ENCODE data around the gene ZNF469.

ZNF469 gene

GRCh38 chr16:88411951-88412576 lies 29.3 kb downstream of the ZNF469 start:
- DNase-seq: no peak

DNA sequence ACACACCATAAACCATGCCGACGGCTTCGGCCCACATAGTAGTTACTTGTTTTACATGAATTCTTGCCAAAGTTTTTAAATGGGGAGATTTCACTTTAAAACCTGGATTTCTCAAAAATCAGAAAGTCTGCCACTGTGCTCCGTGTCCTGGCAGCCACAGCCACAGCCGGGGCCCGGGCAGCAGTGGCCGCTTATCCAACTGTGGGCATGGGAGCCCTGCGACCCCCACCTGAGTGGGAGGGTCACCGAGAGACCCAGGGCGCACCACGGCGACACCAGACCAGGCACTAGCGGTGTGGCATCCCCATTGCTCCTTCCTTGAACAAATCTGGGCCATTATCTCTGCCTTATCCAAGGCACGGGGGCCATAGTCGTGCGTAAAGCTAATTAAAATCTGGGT lies 30.0 kb downstream of the ZNF469 start:
- no peak for DNase-seq

DNA sequence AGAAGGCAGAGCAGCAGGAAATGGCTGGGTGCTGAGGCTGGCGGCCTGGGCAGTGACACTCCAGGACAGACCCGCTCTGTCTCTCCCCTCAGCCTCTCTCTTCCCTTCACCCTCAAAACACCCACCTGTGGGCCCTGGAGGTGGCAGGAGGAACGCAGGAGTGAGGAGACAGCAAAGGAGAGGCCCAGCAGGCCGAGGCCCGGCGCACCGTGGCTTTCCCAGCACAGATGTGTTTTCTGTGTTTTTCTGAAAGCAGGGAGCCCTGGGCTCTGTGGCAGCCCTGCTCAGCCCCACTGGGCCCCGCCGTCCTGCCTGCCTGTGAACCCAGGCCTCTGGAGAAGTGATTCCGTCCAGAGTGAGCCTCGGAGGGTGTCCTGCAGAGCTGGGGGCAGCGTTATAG lies 30.5 kb downstream of the ZNF469 start:
- no peak for DNase-seq

GRCh38 chr16:88413631-88414030 lies 30.9 kb downstream of the ZNF469 start:
- DNase-seq: no peak

- no peak for DNase-seq
Observed at GRCh38 chr16:88414521-88415380, 32.0 kb downstream of the ZNF469 start.

DNA sequence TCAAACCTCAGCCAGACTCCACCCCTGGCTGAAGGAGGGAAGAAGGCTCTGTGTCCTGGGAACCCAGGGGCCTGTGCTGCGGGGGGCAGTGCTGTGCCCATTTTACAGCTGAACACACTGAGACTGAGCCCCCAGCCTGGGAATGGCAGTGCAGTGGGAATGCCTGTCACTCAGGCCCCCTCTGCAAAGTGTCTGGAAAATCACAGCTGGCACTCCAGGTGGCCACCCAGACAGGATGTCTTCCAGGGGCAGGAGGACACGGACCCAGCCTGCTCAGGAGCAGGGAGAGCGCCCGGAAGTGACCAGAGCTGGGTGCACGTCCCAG lies 32.6 kb downstream of the ZNF469 start:
- no peak for DNase-seq

DNA sequence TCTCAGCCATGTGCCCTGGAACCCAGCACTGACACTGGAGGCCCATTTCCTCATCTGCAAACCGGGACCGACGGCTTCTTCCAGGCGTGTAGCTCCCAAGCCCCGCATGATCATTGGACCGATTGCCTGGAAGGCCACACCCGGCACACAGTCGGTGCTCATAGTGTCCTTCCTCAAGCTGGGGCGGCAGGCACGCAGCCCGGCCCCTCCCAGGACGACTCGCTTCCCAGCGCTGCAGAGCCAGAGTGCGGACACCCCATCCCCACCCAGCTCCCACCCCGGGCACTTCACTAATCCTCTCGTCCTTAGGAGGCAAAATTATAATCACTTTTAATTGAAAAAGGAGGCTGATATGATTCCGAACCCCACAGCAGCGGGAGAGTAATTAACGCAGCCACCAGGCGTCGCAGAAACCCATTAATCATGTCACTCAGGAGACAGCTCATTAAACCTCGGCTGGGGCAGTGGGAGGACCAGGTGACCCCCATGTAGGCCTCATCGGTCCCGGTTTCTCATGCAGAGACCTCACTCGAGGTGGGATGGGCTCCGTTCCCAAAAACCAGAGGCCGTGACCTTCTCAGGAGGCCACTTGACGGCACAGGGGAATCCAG lies 33.1 kb downstream of the ZNF469 start:
- no peak for DNase-seq

GRCh38 chr16:88416686-88417085 lies 33.9 kb downstream of the ZNF469 start:
- DNase-seq: no peak

DNA sequence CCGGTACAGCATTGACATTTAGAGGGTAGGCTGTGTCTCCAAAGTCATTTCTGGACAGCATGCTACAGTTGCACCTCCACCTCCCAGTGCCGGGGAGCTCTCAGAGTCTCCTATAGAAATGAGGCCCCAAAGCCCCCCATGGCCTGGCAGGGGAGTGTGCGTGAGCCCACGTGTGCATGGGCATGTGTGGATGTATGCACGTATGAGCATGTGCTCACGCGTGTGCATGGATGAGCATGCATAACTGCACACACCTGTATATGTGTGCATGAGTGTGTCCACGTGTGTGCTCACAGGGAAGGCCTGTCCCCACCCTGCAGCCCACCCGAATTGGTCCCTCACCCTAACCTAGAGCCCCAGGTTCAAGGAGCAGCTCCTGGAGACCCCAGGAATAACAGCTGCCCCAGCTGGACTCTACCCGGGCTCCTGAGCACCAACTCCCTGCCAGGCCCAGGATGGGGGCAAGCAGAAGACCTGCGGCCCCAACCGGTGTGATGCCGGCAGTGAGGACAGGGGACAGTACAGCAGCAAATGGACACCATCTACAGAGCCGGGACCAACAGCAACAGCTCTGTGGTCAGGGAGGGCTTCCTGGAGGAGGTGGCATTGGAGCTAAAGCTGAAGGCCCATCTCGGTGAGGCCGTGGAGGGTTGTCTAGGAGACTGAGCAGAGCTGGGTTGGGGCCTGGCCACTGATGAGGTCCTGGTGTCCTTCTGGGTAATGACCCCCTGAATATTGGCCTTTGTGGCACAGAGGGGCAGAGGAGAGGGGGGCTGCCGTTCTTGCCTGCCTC lies 35.1 kb downstream of the ZNF469 start:
- DNase-seq: no peak

DNA sequence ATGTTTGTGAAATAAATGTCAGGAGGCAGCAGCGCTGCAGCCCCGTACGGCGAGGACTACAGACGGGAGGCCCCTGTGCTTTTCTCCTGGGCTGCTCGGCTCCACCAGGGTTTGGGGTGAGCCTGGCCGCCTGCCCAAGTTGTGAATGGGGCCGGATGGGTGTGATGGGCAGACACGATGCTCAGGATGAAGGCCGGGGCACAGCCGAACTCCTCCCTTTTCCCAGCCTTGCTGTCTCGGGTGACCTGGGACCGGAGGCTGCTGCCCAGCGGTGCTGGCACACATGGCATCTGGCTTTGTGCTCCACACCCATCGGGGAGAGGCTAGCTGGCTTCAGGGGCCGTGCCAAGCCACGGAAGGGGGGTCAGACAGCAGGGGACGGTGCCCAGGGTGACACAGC lies 36.1 kb downstream of the ZNF469 start:
- no peak for DNase-seq

DNA sequence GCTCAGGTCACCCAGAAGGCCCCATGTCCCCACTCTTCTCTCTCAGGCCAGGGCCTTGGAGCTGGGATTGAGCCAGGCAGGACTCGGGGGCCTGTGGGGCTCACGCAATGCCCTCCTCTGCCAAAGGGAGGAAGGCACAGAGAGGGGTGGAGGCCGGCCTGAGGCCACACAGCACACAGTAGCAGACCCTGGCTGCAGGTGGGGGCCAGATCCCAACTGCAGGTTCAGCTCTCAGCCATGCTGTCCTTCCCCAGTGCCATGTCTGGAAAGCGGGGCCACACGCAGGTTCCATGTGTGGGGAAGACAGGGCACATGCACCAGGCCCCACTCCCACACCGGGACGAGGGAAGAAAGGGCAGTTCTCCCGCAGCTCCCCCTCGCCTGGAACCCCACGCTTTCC lies 37.0 kb downstream of the ZNF469 start:
- no peak for DNase-seq

DNA sequence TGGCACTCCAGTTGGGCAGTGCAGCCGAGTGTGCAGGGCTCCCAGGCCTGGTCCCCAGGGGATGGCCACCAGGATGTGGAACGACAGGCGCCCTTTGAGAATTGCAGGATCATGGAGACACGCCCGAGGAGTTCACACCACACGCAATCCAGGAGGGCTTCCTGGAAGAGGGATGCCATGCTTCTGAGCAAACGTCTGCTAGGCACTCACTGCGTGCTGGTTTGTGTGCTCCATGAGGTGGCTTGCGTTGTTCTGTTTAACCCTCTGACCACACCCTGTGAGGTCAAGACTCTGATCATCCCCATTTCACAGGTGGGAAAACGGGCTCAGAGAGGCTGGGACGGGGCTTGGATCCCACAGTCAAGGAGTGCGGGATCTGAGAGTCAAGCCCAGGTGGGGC lies 37.7 kb downstream of the ZNF469 start:
- no peak for DNase-seq

- DNase-seq: no peak
Observed at GRCh38 chr16:88421301-88421700, 38.5 kb downstream of the ZNF469 start.

- DNase-seq: no peak
Observed at GRCh38 chr16:88421871-88422433, 39.2 kb downstream of the ZNF469 start.

- no peak for DNase-seq
Observed at GRCh38 chr16:88422733-88423447, 40.1 kb downstream of the ZNF469 start.

- DNase-seq: no peak
Observed at GRCh38 chr16:88423448-88423850, 40.7 kb downstream of the ZNF469 start.

- DNase-seq: no peak
Observed at GRCh38 chr16:88424587-88425235, 42.0 kb downstream of the ZNF469 start.

DNA sequence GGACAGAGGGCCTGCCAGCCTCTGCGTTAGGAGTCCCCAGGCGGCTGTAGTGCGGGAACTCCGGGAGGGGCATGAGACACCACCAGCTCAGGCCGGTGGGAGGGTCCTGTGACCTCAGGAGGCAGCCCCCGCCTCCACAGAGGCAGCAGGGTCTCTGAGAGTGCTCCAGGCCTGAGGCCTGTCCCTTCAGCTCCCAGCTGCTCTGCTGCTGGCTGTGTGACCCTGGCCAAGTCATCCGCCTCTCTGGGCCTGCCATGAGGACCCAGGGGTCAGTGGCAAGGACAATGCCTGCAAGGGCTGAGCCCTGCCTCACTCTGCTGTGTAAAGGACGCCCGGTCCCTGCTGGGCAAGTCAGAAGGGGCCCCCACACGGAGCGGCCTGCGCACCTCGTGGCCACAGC lies 43.3 kb downstream of the ZNF469 start:
- DNase-seq: no peak

- DNase-seq: no peak
Observed at GRCh38 chr16:88427376-88427775, 44.6 kb downstream of the ZNF469 start.

DNA sequence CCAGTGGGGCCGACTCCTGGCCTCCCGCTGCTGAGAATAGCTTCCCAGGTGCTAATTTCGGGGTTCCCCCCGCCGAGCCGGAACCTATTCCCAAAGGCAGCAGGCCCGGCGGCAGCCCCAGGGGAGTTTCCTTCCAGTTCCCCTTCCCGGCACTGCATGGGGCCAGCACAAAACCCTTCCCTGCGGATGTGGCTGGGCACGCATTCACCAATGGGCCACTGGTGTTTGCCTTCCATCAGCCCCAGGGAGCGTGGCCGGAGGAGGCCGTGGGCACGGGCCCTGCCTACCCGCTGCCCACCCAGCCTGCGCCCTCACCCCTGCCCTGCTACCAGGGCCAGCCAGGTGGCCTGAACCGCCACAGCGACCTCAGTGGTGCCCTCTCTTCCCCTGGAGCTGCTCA lies 45.4 kb downstream of the ZNF469 start:
- no peak for DNase-seq

DNA sequence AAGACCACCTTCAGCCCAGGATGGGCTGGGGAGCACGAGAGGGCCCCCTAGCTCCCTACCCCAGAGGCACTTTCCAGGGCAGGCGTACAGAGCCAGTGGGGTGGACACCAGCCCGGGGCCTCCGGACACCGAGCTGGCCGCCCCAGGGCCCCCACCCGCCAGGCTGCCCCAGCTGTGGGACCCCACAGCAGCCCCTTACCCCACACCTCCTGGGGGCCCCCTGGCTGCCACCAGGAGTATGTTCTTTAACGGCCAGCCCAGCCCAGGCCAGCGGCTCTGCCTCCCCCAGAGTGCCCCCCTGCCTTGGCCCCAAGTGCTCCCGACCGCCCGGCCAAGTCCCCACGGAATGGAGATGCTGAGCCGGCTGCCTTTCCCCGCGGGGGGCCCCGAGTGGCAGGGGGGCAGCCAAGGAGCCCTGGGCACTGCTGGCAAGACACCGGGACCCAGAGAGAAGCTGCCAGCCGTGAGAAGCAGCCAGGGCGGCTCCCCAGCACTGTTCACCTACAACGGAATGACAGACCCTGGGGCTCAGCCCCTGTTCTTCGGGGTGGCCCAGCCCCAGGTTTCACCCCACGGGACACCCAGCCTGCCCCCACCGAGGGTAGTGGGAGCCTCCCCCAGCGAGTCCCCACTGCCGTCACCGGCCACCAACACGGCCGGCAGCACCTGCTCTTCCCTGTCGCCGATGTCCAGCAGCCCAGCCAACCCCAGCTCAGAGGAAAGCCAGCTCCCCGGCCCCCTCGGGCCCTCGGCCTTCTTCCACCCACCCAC lies 46.0 kb downstream of the ZNF469 start:
- DNase-seq: no peak

Data from NK-92 treated with Interleukin-12 subunit alpha and Interleukin-12 subunit beta, amount 100 ng/mL, for 24 hours (cell line).